Right lobe of liver (tissue), 4 donors: ENCODE measurements around the gene STPG3.

Experiments
- POLR2A ChIP-seq: fragments of 450-650 bp; IDR thresholded peaks from one replicate; pipeline ENCODE4 v1.6.1; 2017; ENCODE audit warnings: antibody characterized with exemption, mild to moderate bottlenecking
- TF ChIP-seq, protein P1 (sequence below), 4 donors: fragments of 200-600 bp in 3 of 4; fragments of 450-650 bp in 1 of 4; IDR thresholded peaks; one replicate each; pipeline versions ENCODE4 v1.5.1 to v1.8.0; 2016 to 2022; ENCODE audit warnings: antibody characterized with exemption in 4 of 4, mild to moderate bottlenecking in 2 of 4
- donor health status: DM: no; HTN: no; CAD: no.
- donor health status: DM: no; HTN: no; CAD: no.
- donor health status: DM: no; HTN: yes; CAD: no.

DNA sequence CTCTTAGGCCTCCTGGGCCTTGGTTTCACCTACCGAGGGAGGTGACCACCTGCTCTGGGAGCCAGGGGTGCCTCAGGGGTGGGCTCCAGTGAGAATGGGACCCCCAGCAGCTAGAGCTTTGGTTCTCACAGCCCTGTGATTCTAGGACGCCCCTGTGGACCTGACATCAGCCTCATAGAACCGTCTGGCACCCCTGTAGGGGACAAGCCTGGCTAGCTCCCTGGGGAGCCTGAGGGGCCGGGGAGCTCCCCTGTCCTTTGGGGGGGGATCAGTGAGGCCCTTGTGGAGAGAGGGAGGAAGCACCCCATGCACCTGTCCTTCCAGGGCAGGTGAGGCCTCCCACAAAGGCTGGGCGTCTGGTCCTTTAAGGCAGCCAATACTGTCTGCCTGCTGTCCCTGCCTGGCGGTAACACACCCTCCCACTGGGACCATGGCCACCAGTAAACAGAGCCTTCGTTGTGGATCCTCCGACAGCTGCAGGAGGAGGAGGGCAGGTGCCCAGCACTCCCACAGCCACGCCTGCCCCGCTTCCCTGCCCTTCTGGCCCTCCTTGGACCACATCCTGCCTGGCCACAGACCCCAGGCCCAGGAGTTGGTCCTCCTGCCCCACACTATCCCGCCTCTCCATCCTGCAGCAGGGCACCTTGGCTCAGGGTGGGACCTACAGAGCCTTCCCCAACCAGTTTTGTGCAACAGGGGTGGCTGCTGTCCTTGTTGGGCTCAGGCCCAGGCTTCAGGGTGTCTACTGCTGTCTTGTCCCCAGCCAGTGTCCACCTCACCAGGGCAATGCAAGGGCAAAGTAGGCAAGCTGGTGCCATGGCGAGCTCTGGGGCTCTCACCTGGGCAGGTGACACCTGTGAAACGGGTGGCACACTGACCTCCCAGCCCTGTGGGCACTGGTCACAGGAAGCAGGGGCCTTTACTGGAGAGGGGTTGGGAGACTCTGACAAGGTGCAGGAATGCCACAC, 13.0 kb upstream of the STPG3 start:
- TF ChIP-seq, protein P1, sequence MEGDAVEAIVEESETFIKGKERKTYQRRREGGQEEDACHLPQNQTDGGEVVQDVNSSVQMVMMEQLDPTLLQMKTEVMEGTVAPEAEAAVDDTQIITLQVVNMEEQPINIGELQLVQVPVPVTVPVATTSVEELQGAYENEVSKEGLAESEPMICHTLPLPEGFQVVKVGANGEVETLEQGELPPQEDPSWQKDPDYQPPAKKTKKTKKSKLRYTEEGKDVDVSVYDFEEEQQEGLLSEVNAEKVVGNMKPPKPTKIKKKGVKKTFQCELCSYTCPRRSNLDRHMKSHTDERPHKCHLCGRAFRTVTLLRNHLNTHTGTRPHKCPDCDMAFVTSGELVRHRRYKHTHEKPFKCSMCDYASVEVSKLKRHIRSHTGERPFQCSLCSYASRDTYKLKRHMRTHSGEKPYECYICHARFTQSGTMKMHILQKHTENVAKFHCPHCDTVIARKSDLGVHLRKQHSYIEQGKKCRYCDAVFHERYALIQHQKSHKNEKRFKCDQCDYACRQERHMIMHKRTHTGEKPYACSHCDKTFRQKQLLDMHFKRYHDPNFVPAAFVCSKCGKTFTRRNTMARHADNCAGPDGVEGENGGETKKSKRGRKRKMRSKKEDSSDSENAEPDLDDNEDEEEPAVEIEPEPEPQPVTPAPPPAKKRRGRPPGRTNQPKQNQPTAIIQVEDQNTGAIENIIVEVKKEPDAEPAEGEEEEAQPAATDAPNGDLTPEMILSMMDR (IDR thresholded peaks at IDR 0.05) = no peak
- TF ChIP-seq POLR2A = no peak
